GM21576 (cell line): ENCODE measurements around the gene FGF1.

ENCODE experiments used
- ATAC-seq: cut with Tn5 transposase; IDR thresholded peaks from one replicate; pipeline ENCODE4 v1.9.1; 2021; ENCODE audit warnings: mild to moderate bottlenecking, moderate library complexity; ENCODE audit not compliant: unreplicated experiment

Gene FGF1

GRCh38 chr5:142645456-142645855 lies 40.4 kb downstream of the FGF1 start:
- ATAC-seq, result no peak

GRCh38 chr5:142644640-142645361 lies 41.1 kb downstream of the FGF1 start:
- no peak for ATAC-seq

DNA sequence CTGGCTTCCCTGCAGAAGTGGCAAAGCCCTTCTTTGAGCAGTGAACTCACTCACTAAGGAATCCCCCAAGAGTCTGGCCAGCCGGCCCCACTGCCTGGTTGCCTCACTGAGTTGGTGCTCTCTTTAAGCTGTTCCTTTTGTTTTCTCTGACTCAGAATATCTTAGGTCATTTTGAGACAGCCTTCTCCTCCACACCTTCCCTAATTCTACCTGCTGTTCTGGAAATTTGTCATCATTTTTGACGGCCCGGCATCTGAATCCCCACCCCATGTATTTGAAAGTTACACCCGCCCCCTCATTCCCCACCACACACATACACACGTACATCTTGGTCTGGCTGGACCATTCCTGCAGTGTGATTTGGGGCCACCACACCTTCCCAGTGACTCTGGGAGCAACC lies 41.8 kb downstream of the FGF1 start:
- ATAC-seq, result no peak

DNA sequence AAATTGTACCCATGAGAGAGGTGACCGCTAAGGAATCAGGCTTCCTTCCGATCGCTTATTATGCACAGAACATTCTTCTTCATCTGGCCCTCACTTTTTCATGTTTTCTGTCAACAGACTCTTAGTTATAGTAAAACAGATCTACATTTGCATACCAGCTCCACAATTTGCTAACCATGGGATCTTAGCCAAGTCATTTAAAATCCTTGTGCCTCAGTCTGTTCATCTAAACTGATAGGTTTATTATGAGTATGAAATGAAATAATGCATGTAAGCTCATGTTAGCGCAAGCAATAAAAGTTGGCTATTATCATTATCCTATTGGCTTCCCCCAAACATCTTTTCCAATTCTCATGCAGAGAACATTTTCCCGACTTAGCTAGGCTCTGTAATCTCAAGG lies 42.3 kb downstream of the FGF1 start:
- no peak for ATAC-seq

DNA sequence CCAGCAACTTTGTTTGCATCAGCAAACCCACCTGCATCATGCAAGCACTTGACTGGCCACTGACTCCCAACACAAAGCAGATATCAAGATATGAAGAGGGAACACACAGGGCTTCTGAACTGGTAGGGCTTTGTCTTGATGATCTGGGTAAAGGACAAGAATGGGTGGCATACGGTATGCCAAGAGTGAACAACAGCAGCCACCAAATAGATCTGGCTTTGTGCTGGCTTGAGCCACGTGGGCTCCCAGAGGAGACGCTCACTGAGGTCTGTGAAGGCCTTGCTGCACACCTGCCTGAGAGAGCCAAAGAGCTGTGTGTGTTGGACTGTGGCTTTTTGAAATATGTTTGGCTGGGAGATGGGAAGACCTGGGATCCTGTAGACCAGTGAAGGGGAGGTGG lies 43.5 kb downstream of the FGF1 start:
- no peak for ATAC-seq

- no peak for ATAC-seq
Measured at GRCh38 chr5:142641711-142642110, 44.2 kb downstream of the FGF1 start.

GRCh38 chr5:142640316-142641005 lies 45.4 kb downstream of the FGF1 start:
- no peak for ATAC-seq

- no peak for ATAC-seq
Measured at GRCh38 chr5:142639455-142639854, 46.4 kb downstream of the FGF1 start.

DNA sequence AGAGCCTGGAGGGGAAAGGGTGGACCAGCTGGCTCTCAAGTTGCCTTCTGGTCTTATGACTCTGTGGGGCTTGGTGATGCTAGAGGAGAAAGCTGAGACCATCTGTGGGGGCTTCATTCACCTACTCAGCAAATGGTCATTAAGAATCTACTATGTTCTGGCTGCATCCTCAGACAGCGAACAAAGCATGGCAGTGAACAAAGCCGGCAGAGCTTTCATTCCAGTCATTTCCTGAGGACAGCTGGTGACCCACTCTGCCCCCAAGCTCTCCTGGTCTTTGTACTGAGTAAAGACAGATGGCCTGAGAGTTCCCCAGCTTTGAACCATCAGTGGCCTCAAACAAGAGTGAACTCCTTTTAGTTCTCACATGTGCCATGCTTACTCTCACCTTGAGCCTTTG lies 48.0 kb downstream of the FGF1 start:
- ATAC-seq, result no peak

GRCh38 chr5:142636698-142637324 lies 49.1 kb downstream of the FGF1 start:
- ATAC-seq, result no peak

GRCh38 chr5:142636093-142636492 lies 49.8 kb downstream of the FGF1 start:
- ATAC-seq, result no peak

- no peak for ATAC-seq
Measured at GRCh38 chr5:142634216-142635011, 51.5 kb downstream of the FGF1 start.

GRCh38 chr5:142630927-142631539 lies 54.9 kb downstream of the FGF1 start:
- ATAC-seq, result no peak

GRCh38 chr5:142627383-142628217 lies 58.3 kb downstream of the FGF1 start:
- ATAC-seq, result no peak

DNA sequence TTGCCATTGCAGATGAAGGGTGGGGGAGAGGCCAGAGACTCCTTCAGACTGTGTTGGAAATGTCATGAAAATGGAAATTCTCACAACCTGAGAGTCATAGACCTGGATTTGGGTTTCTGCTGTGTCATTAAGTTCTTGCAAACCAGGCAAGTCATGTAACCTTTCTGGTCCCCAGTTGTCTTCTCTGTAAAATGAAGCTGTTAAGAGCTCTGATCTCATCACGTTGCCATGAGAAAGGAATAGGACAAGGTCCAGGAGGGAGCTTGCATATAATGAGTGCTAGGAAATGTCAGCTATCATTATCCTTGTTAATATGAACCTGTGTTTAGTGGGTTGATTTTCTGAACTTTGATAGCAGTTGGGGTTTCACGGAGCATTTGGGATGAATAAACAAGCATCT lies 59.1 kb downstream of the FGF1 start:
- ATAC-seq, result no peak

GRCh38 chr5:142626099-142626498 lies 59.8 kb downstream of the FGF1 start:
- ATAC-seq, result no peak

DNA sequence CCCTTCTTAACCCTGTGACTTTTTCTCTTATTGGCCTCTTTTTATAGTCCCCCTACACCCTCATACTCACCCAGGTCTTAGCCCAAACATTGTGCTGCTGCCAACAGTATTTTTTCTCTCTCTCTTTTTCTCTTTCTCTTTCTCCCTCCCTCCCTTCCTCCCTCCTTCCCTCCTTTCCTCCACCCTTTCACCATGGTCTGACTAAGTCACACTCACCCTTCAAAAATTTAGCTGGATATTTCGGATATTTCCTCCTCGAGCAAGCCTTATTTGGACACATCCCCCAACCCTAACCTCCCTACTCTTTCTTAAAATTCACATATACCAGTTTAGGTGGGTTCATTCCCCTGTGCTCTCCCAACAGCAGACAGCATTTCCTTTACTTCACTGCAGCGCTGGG lies 64.7 kb downstream of the FGF1 start:
- no peak for ATAC-seq

DNA sequence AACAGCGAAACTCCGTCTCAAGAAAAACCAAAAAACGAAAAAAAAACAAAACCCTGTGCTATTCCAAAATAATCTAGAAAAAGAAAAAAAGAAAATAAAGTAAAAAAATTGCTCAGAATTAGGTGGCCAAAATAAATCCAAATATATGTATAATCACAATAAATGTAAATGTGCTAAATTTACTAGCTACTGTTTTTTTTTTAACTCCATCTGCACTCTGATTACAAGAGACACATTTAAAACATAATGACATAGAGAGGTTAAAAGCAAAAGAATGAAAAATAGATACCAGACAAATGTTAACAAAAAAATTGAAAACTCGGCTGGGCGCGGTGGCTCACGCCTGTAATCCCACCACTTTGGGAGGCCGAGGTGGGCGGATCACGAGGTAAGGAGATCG lies 66.1 kb downstream of the FGF1 start:
- no peak for ATAC-seq

DNA sequence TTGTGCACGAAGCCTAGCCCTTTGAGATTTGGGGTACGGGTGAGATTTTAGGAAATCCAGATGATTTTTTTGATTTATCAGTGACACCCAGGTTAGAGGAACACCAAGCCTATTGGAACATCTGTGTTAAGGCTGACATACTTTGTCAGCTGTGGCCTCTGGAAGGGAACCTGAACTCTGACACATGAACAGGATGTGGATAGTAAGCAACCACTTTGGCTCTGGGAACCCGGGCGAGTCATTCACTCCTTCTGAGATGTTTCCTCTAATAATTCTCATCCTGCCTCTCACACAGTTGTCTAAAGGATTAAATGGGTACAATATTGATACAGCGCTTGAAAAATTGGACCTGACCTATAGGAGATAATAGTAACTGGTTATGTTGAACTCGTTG lies 67.8 kb downstream of the FGF1 start:
- ATAC-seq, result no peak
